Measurements from ENCODE around the gene FXYD3. TPM values are rescaled to one million over a fixed set of nuclear protein-coding genes. Genes with fewer than 3 reads are reported as not detected.

FXYD3 gene
- total RNA-seq, 6 donors from 2014 or later = 94.3 to 236 (median 195) TPM

DNA sequence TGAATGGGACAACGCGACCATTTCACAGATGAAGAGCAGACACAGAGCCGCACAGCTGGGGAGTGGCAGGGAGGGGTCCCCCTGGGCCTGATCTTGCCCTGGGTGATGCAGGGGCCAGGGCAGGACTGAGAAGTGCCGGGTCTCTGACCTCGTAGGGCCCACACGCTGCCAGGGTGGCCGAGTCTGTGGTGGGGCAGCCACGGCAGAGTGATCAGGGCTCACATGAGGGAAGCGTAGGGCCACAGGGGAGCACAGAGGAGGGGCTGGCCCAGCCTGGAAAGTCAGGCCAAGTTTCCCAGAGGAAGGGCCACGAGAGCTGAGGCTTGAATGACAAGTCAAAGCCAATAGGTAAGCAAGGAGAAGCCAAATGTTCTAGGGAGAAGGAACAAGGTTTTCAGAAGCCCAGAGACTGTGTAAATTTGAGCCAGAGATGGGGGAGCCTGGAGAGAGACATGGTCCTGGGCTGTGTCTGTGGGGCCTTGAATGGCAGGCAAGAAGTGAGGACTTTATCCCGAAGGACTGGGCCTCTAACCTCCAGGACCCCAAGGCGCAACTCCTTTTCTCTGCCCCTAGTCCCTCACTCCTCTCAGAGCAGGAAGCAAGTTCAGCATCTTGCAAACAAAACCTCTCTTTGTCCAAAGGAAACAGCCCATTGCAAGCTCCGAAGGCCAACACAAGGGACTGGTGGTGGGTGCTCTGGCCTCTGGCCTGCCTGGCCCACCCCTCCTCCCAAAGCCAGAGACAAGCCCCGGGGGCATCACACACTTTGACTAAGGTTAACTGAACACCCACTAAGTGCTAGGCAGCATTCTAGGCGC, 31.7 kb upstream of the FXYD3 start:
- 81 to 87% methylated on average over 9 to 15 of the region's 15 CpGs for WGBS, 2 donors
- TF ChIP-seq POLR2AphosphoS5 (IDR thresholded peaks at IDR 0.05) (no peak), EP300 (IDR thresholded peaks at IDR 0.05) (no peak), POLR2A (IDR thresholded peaks at IDR 0.05) (no peak)
- TF ChIP-seq, protein P1, sequence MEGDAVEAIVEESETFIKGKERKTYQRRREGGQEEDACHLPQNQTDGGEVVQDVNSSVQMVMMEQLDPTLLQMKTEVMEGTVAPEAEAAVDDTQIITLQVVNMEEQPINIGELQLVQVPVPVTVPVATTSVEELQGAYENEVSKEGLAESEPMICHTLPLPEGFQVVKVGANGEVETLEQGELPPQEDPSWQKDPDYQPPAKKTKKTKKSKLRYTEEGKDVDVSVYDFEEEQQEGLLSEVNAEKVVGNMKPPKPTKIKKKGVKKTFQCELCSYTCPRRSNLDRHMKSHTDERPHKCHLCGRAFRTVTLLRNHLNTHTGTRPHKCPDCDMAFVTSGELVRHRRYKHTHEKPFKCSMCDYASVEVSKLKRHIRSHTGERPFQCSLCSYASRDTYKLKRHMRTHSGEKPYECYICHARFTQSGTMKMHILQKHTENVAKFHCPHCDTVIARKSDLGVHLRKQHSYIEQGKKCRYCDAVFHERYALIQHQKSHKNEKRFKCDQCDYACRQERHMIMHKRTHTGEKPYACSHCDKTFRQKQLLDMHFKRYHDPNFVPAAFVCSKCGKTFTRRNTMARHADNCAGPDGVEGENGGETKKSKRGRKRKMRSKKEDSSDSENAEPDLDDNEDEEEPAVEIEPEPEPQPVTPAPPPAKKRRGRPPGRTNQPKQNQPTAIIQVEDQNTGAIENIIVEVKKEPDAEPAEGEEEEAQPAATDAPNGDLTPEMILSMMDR (IDR thresholded peaks at IDR 0.05) = no peak

DNA sequence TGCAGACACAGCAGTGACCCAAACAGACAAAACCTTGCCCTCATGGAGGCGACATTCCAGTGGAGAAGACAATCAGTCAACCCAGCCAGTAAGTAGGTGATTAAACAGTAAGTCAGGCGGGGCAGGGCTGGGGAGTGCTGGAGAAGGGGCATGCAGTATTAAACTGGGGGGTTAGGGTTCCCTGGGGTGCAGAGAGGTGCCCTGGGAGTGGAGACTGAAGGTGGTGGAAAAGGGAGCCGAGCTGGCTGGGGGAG, 31.2 kb upstream of the FXYD3 start:
- Histone ChIP-seq H3K9me3 (no peaks in the 10 kb centered on the region), H3K4me1 (no peaks in the 10 kb centered on the region), H3K4me3 (no peak overlapping the region), H3K36me3 (no peaks in the 10 kb centered on the region), H3K27me3 (no peaks in the 10 kb centered on the region), H3K27ac (no peak overlapping the region)
- ATAC-seq (ENCODE audit: low FRiP score in 2 of 2) (no peak), DNase-seq (no peak)
- TF ChIP-seq POLR2AphosphoS5 (IDR thresholded peaks at IDR 0.05) (no peak), EP300 (IDR thresholded peaks at IDR 0.05) (no peak), POLR2A (IDR thresholded peaks at IDR 0.05) (no peak)
- TF ChIP-seq, protein P1 (IDR thresholded peaks at IDR 0.05) = no peak
- WGBS, 2 donors = 92 to 95% methylated on average over 3 of the region's 3 CpGs

More for the DNA sequence above, 31.7 kb upstream of the FXYD3 start:
- H3K36me3 ChIP-seq = no peaks in the 10 kb centered on the region
- peak in 1 of 2 donors; percentile 62 for DNase-seq
- no peak for ATAC-seq (ENCODE audit: low FRiP score in 2 of 2)
- H3K4me1 ChIP-seq = no peaks in the 10 kb centered on the region
- H3K9me3 ChIP-seq = no peaks in the 10 kb centered on the region
- no peak overlapping the region for H3K4me3 ChIP-seq
- H3K27me3 ChIP-seq = no peaks in the 10 kb centered on the region
- no peak overlapping the region for H3K27ac ChIP-seq

DNA sequence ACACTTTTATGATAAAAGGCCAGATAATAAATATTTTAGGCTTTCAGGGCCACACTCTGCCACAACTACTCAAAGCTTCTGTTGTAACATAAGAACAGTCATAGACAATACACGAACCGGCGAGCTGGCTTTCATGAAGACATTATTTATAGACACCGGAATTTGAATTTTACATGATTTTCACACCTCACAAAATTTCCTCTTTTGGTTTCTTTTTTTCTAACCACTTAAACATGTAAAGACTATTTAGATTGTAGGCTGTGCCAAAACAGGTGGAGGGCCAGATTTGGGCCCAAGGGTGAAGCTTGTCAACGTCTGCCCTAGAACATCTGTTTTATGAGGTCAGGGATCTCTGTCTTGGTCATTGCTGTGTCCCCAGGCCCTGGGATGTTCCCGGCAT, 29.7 kb upstream of the FXYD3 start:
- no peak for DNase-seq
- no peak for TF ChIP-seq POLR2A (IDR thresholded peaks at IDR 0.05)
- no peak for TF ChIP-seq POLR2AphosphoS5 (IDR thresholded peaks at IDR 0.05)
- TF ChIP-seq EP300 (IDR thresholded peaks at IDR 0.05) = no peak
- TF ChIP-seq, protein P1 (IDR thresholded peaks at IDR 0.05) = no peak
- no peak for ATAC-seq (ENCODE audit: low FRiP score in 2 of 2)
- 72 to 79% methylated on average over 6 of the region's 6 CpGs for WGBS, 2 donors
- no peaks in the 10 kb centered on the region for H3K36me3 ChIP-seq
- H3K9me3 ChIP-seq = no peaks in the 10 kb centered on the region
- H3K4me1 ChIP-seq = peaks cover 7 to 10% (median 9%) of the 10 kb centered on the region in 4 donors
- no peak overlapping the region for H3K27ac ChIP-seq
- no peaks in the 10 kb centered on the region for H3K27me3 ChIP-seq
- no peak overlapping the region for H3K4me3 ChIP-seq

DNA sequence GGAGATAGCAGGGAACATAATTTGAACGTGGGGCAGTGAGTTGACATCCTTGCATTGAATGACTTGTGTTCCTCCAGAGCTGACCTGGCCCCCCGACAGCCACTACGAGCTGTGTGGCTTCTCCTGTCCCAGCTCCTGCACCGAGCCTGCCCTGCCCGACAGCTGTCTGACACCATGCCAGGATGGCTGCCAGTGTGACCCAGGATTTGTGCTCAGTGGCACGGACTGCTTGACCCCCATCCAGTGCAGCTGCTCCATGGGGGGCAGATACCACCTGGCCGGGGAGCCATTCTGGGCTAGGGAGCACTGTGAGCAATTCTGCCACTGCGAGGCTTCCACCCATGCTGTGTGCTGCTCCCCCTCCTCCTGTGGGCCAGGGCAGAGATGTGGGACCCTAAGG, 29.2 kb upstream of the FXYD3 start:
- WGBS, 2 donors = 50 to 83% methylated on average over 1 to 7 of the region's 8 CpGs
- DNase-seq (peak in 1 of 2 donors; percentile 54), ATAC-seq (ENCODE audit: low FRiP score in 2 of 2) (no peak)
- H3K27ac ChIP-seq = no peak overlapping the region
- H3K4me1 ChIP-seq = peaks cover 8 to 12% (median 9%) of the 10 kb centered on the region in 4 donors
- TF ChIP-seq EP300 (IDR thresholded peaks at IDR 0.05) (no peak), POLR2AphosphoS5 (IDR thresholded peaks at IDR 0.05) (no peak), POLR2A (IDR thresholded peaks at IDR 0.05) (no peak)
- TF ChIP-seq, protein P1 (IDR thresholded peaks at IDR 0.05) = no peak
- H3K27me3 ChIP-seq = no peaks in the 10 kb centered on the region
- H3K36me3 ChIP-seq = no peaks in the 10 kb centered on the region
- no peak overlapping the region for H3K4me3 ChIP-seq
- H3K9me3 ChIP-seq = no peaks in the 10 kb centered on the region

DNA sequence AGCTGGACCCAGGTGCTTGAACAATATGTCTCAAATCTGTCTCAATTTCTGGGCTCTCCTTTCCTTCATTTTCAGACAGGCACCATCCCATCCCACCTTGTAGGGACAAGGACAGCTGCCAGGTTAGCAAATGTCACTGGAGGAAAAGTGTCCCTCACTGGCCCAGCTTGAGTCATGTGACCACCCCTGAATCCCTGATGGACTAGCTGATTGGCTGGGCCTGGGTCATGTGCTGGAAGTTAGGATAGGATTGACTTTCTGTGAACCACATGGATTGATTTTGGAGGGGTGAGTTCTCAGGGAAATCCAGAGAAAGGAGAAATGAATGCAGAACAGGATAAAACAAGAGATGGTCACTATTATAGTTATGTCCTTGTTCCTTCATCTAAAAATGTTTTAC, 28.2 kb upstream of the FXYD3 start:
- DNase-seq = no peak

More for the DNA sequence above, 28.2 kb upstream of the FXYD3 start:
- Histone ChIP-seq H3K27ac (no peak overlapping the region), H3K27me3 (no peaks in the 10 kb centered on the region), H3K9me3 (no peaks in the 10 kb centered on the region), H3K4me1 (peaks cover 8 to 12% (median 9%) of the 10 kb centered on the region in 4 donors), H3K4me3 (no peak overlapping the region), H3K36me3 (no peaks in the 10 kb centered on the region)
- TF ChIP-seq EP300 (IDR thresholded peaks at IDR 0.05) = no peak
- TF ChIP-seq, protein P1 (IDR thresholded peaks at IDR 0.05) = no peak
- TF ChIP-seq POLR2AphosphoS5 (IDR thresholded peaks at IDR 0.05) = no peak
- TF ChIP-seq POLR2A (IDR thresholded peaks at IDR 0.05) = no peak
- ATAC-seq (ENCODE audit: low FRiP score in 2 of 2) = no peak
